ENCODE results near the gene TNFRSF25.

- no peak for TF ChIP-seq CTCF (IDR thresholded peaks at IDR 0.05)
- no peak for TF ChIP-seq EP300 (IDR thresholded peaks at IDR 0.05)
- TF ChIP-seq JUN (IDR thresholded peaks at IDR 0.05) = no peak
- TF ChIP-seq CBX2 (IDR thresholded peaks at IDR 0.05; ENCODE audit: borderline replicate concordance, low read depth) = no peak
- TF ChIP-seq CHD2 (IDR thresholded peaks at IDR 0.05; ENCODE audit: low read length, partially characterized antibody) = no peak
- no peak for TF ChIP-seq ZSCAN20 (CRISPR knock-in tag; IDR thresholded peaks at IDR 0.05)
- no peak for TF ChIP-seq POLR2A (IDR thresholded peaks at IDR 0.05; ENCODE audit: low read length)
- TF ChIP-seq HOXB5 (CRISPR knock-in tag; IDR thresholded peaks at IDR 0.05) = no peak
- no peak for TF ChIP-seq RARB (CRISPR knock-in tag; IDR thresholded peaks at IDR 0.05)
- no peak for TF ChIP-seq HDAC2 (IDR thresholded peaks at IDR 0.05)
- no peak for TF ChIP-seq RCOR1 (IDR thresholded peaks at IDR 0.05; ENCODE audit: low read depth, low read length)
- no peak for TF ChIP-seq SMC3 (IDR thresholded peaks at IDR 0.05)
- TF ChIP-seq RFX5 (IDR thresholded peaks at IDR 0.05) = no peak
Observed at GRCh38 chr1:6509919-6510291, 43.9 kb upstream of the TNFRSF25 start.
